H7 (cell line): Measurements from ENCODE around the gene BCAT1. TPM values are rescaled to one million over a fixed set of nuclear protein-coding genes. Genes with fewer than 3 reads are reported as not detected.
"Not testable (repeated sequence)": the region's sequence is repeated elsewhere in the genome, so short reads cannot be mapped to it uniquely, and the experiment has no call there.

ENCODE experiments used
- DNase-seq: peaks from one replicate; pipeline ENCODE4 v3.0.0; 2012
- H3K27me3 ChIP-seq: 2 replicates; pipeline ENCODE4 v1.6.0; 2011; ENCODE audit warnings: mild to moderate bottlenecking, low read length; ENCODE audit not compliant: control insufficient read depth, insufficient read depth
- H3K36me3 ChIP-seq: replicated peaks from 2 replicates; pipeline ENCODE4 v1.5.1; 2011; ENCODE audit warnings: low read length; ENCODE audit not compliant: control insufficient read depth, insufficient read depth
- H3K4me3 ChIP-seq: 2 replicates; pipeline ENCODE4 v1.5.1; 2011; ENCODE audit warnings: low read depth, mild to moderate bottlenecking, control low read depth, low read length, moderate library complexity; ENCODE audit not compliant: insufficient read depth
- total RNA-seq: library from RNA; depleted of rRNA; stranded (reverse); fragments of >200 nt; shearing (Covaris generic); gene quantifications from 2 replicates; pipeline ENCODE4 v1.2.3, GENCODE V29; 2014

Gene BCAT1
- total RNA-seq, 1 experiment from 2014 or later: 150 TPM

GRCh38 chr12:24822121-24822899, 126.6 kb downstream of the BCAT1 start:
- Histone ChIP-seq H3K36me3 (peaks cover 7% of the 10 kb centered on the region), H3K27me3 (no peaks in the 10 kb centered on the region), H3K4me3 (no peak overlapping the region)
- DNase-seq: no peak

- H3K4me3 ChIP-seq: no peak overlapping the region
- peaks cover 7% of the 10 kb centered on the region for H3K36me3 ChIP-seq
- H3K27me3 ChIP-seq: no peaks in the 10 kb centered on the region
- no peak for DNase-seq
Measured at GRCh38 chr12:24821691-24822090, 127.2 kb downstream of the BCAT1 start.

- no peaks in the 10 kb centered on the region for H3K27me3 ChIP-seq
- peaks cover 7% of the 10 kb centered on the region for H3K36me3 ChIP-seq
- DNase-seq: no peak
- H3K4me3 ChIP-seq: no peak overlapping the region
Measured at GRCh38 chr12:24820872-24821271, 128.0 kb downstream of the BCAT1 start.

DNA sequence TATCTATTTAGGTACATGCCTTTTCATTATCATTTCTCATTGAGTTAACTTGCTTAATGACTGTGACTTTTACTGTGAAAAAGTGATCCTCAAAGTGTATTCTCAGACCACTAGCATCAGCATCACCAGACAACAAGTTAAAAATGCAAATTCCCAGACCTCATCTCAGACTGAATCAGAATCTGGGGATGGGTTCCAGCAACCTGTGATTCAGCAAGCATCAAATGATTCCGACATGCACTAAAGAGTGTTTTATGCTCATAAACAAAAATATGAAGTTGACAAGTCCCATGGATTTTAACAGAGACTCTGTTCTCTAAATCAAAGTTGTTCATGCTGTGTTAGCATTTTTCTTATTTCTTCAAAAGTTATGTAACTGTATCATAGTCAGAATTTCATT, 130.6 kb downstream of the BCAT1 start:
- Histone ChIP-seq H3K27me3 (no peaks in the 10 kb centered on the region), H3K36me3 (peaks cover 7% of the 10 kb centered on the region), H3K4me3 (no peak overlapping the region)
- DNase-seq: no peak

DNA sequence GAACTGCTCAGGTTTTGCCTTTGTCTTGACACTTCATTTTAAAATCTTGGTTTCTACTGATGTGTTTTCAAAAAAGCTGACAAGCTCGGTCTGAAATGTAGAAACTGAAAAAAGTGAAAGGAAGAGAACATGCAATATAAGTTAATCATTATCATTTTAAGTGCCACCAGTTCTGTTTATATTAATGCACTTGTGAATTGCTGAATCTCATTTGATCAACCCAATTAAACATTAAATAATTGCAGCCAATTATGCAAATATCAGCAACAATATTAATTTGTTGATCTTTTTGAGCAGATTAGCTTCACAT, 133.8 kb downstream of the BCAT1 start:
- H3K36me3 ChIP-seq: peaks cover 7% of the 10 kb centered on the region

GRCh38 chr12:24814379-24815113, 134.4 kb downstream of the BCAT1 start:
- no peak for DNase-seq
- no peak overlapping the region for H3K4me3 ChIP-seq
- H3K27me3 ChIP-seq: no peaks in the 10 kb centered on the region
- H3K36me3 ChIP-seq: peaks cover 7% of the 10 kb centered on the region

More for the DNA sequence above, 133.8 kb downstream of the BCAT1 start:
- DNase-seq: no peak
- no peaks in the 10 kb centered on the region for H3K27me3 ChIP-seq
- H3K4me3 ChIP-seq: no peak overlapping the region

GRCh38 chr12:24810378-24810777, 138.5 kb downstream of the BCAT1 start:
- Histone ChIP-seq H3K36me3 (peaks cover 3% of the 10 kb centered on the region; the same call in 1 of the 2 replicates), H3K27me3 (no peaks in the 10 kb centered on the region), H3K4me3 (no peak overlapping the region)
- DNase-seq: no peak

DNA sequence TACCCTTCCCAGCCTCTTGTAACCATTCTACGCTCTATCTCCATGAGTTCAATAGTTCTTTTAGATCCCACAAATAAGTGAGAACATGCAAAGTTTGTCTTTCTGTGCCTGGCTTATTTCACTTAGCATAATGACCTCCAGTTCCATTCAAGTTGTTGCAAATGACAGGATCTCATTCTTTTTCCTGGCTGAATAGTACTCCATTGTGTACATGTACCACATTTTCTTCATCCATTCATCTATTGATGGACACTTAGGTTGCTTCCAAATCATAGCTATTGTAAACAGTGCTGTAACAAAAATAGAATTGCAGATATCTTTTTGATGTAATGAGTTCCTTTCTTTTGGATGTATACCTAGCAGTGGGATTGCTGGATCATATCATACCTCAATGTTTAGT, 139.6 kb downstream of the BCAT1 start:
- DNase-seq, H3K27me3 ChIP-seq, H3K36me3 ChIP-seq, H3K4me3 ChIP-seq: not testable (repeated sequence)

- no peaks in the 10 kb centered on the region; the same call in 1 of the 2 replicates for H3K36me3 ChIP-seq
- DNase-seq: no peak
- no peak overlapping the region for H3K4me3 ChIP-seq
- H3K27me3 ChIP-seq: no peaks in the 10 kb centered on the region
Measured at GRCh38 chr12:24808651-24809050, 140.2 kb downstream of the BCAT1 start.

DNA sequence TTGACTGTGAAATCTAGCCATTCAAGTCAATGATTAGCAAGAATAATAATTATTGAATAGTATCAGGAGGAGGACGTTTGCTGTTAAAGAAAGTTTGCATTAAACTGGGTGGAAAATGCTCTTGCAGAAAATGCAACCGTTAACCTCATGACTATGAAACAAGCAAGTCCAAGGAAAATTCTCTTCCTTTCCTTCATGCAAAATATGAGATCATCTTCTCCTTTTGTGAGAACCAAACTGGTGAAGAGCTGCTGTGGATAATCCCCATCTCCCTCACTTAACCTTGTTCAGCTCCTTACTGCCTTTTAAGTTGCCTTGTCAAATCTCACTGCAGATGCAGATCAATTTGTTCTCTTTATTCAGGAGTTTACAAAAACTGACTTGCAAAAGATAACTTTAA, 142.5 kb downstream of the BCAT1 start:
- no peaks in the 10 kb centered on the region for H3K27me3 ChIP-seq
- no peak for DNase-seq
- no peak overlapping the region for H3K4me3 ChIP-seq
- H3K36me3 ChIP-seq: no peaks in the 10 kb centered on the region

DNA sequence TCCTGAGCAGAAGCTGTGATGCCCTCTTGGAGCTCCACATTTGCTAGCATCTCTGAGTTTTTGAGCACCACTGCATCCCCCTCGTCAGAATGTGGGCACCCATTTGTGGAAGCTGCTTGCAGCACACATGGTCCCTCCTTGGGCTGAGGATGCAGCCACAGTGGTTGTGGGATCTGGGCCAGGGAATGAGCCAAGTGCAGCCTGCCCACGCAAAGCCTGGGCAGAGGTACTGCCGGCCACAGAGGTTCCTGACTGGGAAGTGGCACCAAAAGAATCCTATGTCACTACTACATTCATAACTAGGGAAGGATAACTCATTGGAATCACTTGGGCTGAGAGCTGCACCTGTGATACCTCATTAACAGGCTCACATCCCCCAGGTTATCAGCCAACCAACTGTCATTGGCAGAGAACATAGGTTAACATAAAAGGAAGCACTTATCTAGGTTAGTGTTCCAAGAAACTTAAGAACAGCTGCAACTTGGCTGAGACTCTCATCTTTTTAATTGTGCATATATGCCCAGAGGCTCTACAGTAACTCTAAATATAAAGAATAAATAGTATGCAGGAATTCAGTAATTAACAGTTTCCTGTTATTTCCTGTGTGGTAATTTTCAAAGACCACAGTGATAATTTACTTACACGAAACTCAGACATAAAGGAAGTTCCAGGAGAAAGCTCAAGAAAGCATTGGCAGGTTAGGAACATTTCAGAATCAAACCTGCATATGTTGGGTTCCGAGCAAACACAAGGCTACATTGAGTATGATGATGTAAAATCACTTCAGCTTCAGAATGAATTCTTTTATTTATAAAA, 145.3 kb downstream of the BCAT1 start:
- no peak for DNase-seq
- no peaks in the 10 kb centered on the region for H3K36me3 ChIP-seq
- no peaks in the 10 kb centered on the region for H3K27me3 ChIP-seq
- H3K4me3 ChIP-seq: no peak overlapping the region

DNA sequence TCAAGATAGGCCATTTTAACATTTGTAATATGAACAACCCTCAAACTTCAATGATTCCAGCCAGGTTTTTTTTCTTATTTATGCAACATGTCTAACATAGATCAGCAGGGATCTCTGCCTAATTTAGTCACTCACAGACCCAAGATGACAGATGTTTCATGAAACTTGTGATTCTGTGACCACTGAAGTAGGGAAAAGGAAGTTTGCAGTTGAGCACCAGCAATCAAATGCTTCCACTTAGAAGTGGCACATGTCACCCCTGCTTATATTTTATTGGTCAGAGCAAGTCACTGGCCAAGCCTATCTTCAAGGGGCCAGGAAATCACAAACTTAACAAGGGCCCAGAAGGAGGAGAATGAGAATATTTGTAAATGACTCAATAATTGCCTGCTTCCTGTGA, 150.6 kb downstream of the BCAT1 start:
- no peak for DNase-seq
- no peaks in the 10 kb centered on the region for H3K36me3 ChIP-seq
- H3K27me3 ChIP-seq: no peaks in the 10 kb centered on the region
- no peak overlapping the region for H3K4me3 ChIP-seq

- H3K36me3 ChIP-seq: no peaks in the 10 kb centered on the region
- DNase-seq: no peak
- no peaks in the 10 kb centered on the region for H3K27me3 ChIP-seq
- H3K4me3 ChIP-seq: no peak overlapping the region
Measured at GRCh38 chr12:24797901-24798300, 151.0 kb downstream of the BCAT1 start.

GRCh38 chr12:24796876-24797275, 152.0 kb downstream of the BCAT1 start:
- Histone ChIP-seq H3K36me3 (no peaks in the 10 kb centered on the region), H3K4me3 (no peak overlapping the region), H3K27me3 (no peaks in the 10 kb centered on the region)
- no peak for DNase-seq
